GM12873 (cell line): ENCODE data around the gene ESRP2.

Source experiments
- TF ChIP-seq, protein P1 (sequence below): IDR thresholded peaks from 2 replicates; pipeline ENCODE4 v1.5.1; 2012; ENCODE audit warnings: low read depth, mild to moderate bottlenecking, moderate library complexity, low read length, control low read depth; ENCODE audit not compliant: insufficient read depth; ENCODE audit errors: missing control alignments

Gene ESRP2

DNA sequence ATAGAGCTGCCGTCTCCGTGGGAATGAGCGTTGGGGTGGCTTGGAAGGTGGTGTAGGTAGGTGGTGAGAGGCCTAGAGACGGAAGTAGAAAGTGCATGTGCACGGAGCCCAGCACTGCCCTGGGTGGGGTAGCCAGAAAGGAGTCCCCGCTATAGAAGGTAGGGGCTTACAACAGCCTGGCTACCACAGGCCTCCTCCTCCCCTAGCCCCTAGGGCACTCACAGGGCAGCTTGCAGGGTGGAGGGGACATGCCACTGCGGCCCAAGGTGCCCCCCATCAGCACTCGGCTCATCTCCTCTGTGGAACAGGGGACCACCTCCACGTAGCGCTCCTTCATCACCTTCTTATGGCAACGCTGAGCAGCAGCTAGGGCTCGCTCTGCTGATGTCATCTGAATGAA lies 5.0 kb downstream of the ESRP2 start:
- TF ChIP-seq, protein P1, sequence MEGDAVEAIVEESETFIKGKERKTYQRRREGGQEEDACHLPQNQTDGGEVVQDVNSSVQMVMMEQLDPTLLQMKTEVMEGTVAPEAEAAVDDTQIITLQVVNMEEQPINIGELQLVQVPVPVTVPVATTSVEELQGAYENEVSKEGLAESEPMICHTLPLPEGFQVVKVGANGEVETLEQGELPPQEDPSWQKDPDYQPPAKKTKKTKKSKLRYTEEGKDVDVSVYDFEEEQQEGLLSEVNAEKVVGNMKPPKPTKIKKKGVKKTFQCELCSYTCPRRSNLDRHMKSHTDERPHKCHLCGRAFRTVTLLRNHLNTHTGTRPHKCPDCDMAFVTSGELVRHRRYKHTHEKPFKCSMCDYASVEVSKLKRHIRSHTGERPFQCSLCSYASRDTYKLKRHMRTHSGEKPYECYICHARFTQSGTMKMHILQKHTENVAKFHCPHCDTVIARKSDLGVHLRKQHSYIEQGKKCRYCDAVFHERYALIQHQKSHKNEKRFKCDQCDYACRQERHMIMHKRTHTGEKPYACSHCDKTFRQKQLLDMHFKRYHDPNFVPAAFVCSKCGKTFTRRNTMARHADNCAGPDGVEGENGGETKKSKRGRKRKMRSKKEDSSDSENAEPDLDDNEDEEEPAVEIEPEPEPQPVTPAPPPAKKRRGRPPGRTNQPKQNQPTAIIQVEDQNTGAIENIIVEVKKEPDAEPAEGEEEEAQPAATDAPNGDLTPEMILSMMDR = no peak

DNA sequence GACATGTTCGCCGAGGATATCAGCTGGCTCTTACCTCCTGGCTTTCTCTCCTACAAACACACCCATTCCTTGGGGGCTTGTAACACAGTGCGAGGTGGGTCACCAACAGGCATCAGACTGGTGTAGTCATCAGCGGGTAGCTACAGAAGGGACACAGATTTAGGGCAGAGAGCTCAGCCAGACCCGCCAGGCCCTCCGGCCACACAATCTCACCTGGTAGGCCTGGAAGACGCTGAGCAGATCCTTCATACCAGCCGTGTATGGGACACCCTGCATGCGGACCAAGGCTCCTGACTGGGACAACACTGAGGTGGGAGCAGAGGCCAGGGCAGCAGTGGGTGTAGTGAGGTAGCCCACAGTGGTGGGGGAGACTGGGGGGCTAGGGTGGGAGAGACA lies 5.8 kb downstream of the ESRP2 start:
- TF ChIP-seq, protein P1 = no peak

DNA sequence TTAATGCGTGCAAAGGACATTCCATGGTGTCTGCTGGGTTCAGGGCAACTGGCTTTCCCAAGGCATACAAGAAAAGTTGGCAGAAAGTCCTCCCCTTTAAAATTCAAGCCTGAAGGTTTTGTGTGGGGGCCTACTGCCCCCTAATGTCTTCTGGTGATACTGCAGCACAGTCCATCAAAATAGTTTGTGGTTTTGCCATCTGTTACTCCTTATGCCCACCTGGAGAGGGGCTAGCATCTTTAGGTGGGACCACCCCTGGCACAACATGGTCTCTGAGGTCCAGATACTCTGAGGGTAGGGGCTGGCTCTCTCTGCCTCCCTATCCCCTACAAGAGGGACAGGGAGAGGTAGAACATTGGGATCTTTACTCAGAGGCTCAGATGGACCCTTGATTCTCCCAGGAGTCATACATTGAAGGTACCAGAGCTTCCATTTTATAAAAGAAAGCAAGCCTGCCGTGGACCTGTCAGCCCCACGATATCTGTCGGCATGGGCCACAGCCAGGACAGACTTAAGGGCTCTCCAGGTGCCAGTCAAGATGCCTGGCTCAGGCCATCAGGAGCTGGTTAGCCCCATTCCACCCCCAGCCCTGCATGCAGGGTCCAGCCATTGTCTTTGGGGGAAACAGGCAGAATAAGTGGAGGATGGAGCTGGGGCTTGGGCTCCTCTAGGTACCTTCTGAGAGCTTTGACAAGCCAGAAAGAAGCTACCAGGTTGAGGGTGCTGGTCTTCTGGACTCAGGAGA lies 6.3 kb downstream of the ESRP2 start:
- TF ChIP-seq, protein P1 = peak; percentile 91

DNA sequence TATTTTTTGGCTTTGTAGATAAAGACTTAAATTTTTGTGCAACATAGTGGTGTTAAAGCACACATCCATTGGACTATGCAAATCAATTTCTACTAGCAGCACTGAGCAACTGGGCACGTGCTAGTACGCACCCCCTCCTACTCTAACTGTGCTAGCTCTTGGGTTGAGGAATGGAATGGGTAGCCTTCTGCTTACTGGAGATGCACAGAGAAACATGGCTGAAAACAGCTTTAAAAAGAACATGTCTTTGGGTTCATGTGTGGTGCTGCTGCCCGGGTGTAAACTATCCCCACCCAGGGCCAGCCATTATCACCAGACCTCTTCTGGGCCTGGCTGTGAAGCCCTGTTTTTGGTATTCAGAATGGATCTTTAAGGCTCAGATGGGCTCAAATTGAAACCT lies 7.3 kb downstream of the ESRP2 start:
- TF ChIP-seq, protein P1 = no peak

DNA sequence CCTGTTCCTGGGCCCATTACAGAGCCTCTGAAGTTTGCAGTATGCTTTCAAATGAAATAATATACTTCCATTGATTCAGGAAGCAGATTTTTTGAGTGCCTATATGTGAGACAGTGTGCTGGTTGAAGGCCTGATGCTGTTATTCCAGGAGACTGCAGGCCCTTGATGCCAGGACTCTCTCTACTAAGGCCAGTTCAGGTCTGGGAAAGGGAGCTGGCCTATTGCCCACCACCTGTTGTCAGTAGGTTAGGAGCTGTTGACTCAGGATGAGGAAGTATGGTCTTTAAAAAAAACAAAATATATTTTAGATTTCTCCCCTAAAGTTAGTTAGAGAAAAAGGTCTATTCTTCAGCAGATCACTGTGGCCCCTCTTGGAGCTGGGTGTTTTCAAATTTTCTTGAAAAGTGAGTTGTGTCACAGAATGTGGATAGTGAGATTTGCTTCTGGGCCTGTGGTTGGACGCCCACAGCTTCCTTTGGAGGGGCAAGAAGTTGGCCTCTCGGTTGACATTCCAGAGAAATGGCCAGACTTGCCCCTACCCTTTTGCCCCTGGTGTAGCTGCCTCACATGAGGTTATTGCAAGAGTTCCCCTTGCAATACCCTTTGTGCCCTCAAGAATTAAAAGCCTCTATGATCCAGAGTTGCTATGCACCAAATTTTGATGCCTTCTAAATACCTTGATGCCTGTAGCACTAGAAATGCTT lies 7.9 kb downstream of the ESRP2 start:
- TF ChIP-seq, protein P1 = peak; percentile 30

DNA sequence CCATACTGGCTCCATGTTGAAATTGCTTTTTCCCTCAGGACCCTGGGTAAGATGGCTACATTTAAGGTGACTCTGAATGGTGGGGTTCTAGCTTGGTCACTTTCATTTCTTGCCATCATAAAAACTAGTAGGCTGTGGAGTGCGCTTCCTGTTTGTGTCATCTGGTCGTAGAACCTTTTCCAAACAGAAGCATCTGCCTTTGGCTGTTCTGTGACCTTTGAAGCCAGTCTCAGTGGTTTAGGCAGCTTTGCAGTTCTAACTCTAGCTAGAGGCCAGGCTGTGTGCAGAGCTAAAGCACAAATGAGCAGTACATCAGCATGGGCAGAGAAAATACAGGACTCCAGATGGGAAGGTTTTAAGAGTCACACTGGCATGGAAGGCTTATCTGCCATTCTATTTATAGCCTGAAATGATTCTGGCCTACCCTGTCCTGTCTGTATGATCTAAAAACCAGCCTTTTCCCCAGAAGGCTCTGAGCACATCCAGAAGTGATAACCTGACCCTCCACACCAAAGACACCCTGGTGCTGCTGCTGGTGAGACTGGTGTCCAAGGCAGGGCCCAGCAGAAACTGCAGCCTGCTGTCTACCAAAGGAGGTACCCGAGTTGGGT lies 8.6 kb downstream of the ESRP2 start:
- TF ChIP-seq, protein P1 = no peak

DNA sequence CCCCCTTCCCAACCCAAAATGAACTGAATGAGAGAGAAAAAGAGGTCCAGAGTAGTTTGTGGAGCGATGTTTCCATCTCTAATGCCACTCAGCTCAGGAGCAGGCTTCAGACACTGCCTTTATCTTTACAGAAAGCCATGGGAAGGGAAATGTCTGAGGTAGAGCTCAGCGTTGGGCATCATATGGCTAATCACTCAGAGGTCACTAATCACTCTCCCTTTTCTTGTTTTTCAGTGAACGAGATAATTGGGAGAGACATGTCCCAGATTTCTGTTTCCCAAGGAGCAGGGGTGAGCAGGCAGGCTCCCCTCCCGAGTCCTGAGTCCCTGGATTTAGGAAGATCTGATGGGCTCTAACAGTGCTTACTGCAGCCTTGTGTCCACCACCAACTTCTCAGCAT lies 9.8 kb downstream of the ESRP2 start:
- TF ChIP-seq, protein P1 = no peak
